SJSA1 (cell line): ENCODE data around the gene AP5Z1. TPM values are rescaled to one million over a fixed set of nuclear protein-coding genes. Genes with fewer than 3 reads are reported as not detected.
A peak's percentile ranks its signal among the peaks of the same experiment; 100 is the strongest.

Experiments used
- DNase-seq, 2 experiments: peaks; one replicate each; pipeline ENCODE4 v3.0.0-alpha.2; 2015 to 2020; ENCODE audit warnings: low spot score in 2 of 2, low read depth in 1 of 2
- H3K27ac ChIP-seq: fragments of 250-450 bp; sonication (Bioruptor Pico); 2 replicates; pipeline ENCODE4 v1.5.1; 2020; ENCODE audit warnings: mild to moderate bottlenecking, moderate library complexity
- H3K27me3 ChIP-seq: fragments of 250-450 bp; sonication (Bioruptor Pico); replicated peaks from 2 replicates; pipeline ENCODE4 v1.5.1; 2020; ENCODE audit warnings: mild to moderate bottlenecking, moderate library complexity
- H3K36me3 ChIP-seq: fragments of 250-450 bp; sonication (Bioruptor Pico); 2 replicates; pipeline ENCODE4 v1.5.1; 2020; ENCODE audit warnings: mild to moderate bottlenecking
- H3K4me1 ChIP-seq: fragments of 250-450 bp; sonication (Bioruptor Pico); replicated peaks from 2 replicates; pipeline ENCODE4 v1.6.1; 2021; ENCODE audit warnings: mild to moderate bottlenecking
- H3K4me3 ChIP-seq: fragments of 250-450 bp; sonication (Bioruptor Pico); 2 replicates; pipeline ENCODE4 v1.5.1; 2020; ENCODE audit warnings: mild to moderate bottlenecking
- H3K9me3 ChIP-seq: fragments of 250-450 bp; sonication (Bioruptor Pico); replicated peaks from 2 replicates; pipeline ENCODE4 v1.5.1; 2020; ENCODE audit warnings: mild to moderate bottlenecking
- total RNA-seq: library from RNA; depleted of rRNA; stranded (reverse); fragments of >200 nt; shearing (Covaris generic); gene quantifications from 2 replicates; pipeline ENCODE4 v1.2.3, GENCODE V29; 2014; rRNA removed

The AP5Z1 gene, protein sequence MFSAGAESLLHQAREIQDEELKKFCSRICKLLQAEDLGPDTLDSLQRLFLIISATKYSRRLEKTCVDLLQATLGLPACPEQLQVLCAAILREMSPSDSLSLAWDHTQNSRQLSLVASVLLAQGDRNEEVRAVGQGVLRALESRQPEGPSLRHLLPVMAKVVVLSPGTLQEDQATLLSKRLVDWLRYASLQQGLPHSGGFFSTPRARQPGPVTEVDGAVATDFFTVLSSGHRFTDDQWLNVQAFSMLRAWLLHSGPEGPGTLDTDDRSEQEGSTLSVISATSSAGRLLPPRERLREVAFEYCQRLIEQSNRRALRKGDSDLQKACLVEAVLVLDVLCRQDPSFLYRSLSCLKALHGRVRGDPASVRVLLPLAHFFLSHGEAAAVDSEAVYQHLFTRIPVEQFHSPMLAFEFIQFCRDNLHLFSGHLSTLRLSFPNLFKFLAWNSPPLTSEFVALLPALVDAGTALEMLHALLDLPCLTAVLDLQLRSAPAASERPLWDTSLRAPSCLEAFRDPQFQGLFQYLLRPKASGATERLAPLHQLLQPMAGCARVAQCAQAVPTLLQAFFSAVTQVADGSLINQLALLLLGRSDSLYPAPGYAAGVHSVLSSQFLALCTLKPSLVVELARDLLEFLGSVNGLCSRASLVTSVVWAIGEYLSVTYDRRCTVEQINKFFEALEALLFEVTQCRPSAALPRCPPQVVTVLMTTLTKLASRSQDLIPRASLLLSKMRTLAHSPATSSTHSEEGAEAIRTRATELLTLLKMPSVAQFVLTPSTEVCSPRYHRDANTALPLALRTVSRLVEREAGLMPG
- 37.7 and 38.2 TPM in 2 replicates for total RNA-seq

DNA sequence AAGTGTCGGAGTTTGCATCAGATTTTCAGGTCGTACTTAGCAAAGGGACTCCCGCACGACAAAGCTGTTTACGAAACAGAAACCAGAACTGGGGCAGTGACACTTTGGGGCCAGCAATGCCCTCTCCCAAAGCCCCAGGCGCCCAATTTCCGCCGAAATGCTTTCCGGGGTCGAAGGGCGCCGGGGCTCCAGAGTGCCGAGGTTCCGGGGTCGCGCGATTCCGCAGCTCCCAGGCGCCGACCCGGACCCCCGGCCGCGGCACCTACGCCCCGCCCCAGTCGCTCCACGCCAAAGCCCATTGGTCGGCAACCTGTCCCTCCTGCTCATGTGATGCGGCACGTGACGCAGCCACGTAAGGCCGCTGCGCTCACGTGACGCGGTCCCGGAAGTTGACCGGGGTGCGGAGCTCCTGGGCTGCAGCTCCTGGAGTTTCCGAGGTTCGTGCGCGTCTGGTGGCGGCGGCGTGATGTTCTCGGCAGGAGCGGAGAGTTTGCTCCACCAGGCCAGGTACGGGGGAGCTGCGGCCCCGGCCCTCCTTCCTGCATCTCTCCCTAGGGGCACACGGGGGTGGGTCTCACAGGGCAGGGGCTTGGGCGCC, at the start of gene AP5Z1:
AP5Z1 (plus strand) TSS at position 374 of the 598 bp plus-strand sequence; CDS start at position 467, 93 bp downstream.
- peak within 1 kb of the TSS; percentile 89 for H3K27ac ChIP-seq
- H3K4me1 ChIP-seq, result peaks cover 17% of the 10 kb centered on the region
- no peaks in the 10 kb centered on the region for H3K27me3 ChIP-seq
- DNase-seq, result peak; percentile 96 to 97
- no peaks in the 10 kb centered on the region for H3K9me3 ChIP-seq
- H3K36me3 ChIP-seq, result peaks cover 28% of the 10 kb centered on the region
- H3K4me3 ChIP-seq, result peak within 1 kb of the TSS; percentile 78

DNA sequence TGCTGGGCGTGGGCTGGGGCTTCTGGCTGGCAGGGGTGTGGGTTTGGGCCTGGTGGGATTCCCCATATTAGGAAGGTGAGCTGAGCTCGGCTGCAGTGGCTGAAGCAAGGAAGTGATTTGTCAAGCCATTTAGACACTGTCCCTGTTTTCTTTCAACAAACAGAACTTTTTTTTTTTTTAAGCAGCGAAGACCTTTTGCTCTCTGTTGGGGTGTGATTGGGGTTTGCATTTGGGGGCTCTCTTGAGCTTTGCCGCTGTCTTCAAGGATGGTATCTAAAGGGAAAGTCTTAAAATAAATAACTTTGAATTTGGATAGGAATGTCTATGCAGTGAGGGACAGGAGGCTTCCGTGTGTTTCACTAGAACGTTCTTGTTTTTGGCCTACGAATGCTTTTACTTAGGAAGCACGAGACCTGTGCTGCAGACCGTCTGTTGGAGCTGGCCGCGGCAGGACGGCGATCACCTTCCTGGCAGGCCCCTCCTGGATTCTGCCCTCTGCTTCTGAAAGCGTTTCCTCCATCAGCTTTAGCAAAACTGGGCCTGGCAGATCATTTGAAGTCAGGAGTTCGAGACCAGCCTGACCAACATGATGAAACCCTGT, 49.5 kb upstream of the AP5Z1 start:
- DNase-seq, result no peak

DNA sequence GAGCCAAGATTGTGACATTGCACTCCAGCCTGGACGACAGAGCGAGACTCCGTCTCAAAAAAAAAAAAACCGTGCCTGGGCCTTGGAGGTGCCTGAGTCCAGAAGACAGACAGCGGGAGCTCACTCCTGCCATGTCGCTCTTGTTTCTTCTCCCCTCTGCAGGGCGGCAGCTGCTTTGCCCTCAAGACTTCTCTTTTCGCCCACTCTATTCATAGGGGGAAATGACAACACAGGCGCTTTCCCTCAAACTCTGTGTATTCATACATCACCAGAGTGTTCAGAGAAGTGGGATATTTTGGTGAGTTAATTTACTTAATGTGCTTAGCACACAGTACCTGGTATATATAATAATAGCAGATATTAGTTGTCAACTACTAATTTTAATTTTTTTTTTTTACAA, 48.9 kb upstream of the AP5Z1 start:
- Histone ChIP-seq H3K4me1 (peaks cover 24% of the 10 kb centered on the region), H3K27me3 (no peaks in the 10 kb centered on the region)
- DNase-seq, result no peak

More for the DNA sequence above, 49.5 kb upstream of the AP5Z1 start:
- H3K36me3 ChIP-seq, result peaks cover 14% of the 10 kb centered on the region
- H3K4me1 ChIP-seq, result peaks cover 24% of the 10 kb centered on the region
- H3K4me3 ChIP-seq, result peak overlapping the region; percentile 45
- H3K27me3 ChIP-seq, result no peaks in the 10 kb centered on the region
- H3K9me3 ChIP-seq, result no peaks in the 10 kb centered on the region
- peak overlapping the region; percentile 96 for H3K27ac ChIP-seq

DNA sequence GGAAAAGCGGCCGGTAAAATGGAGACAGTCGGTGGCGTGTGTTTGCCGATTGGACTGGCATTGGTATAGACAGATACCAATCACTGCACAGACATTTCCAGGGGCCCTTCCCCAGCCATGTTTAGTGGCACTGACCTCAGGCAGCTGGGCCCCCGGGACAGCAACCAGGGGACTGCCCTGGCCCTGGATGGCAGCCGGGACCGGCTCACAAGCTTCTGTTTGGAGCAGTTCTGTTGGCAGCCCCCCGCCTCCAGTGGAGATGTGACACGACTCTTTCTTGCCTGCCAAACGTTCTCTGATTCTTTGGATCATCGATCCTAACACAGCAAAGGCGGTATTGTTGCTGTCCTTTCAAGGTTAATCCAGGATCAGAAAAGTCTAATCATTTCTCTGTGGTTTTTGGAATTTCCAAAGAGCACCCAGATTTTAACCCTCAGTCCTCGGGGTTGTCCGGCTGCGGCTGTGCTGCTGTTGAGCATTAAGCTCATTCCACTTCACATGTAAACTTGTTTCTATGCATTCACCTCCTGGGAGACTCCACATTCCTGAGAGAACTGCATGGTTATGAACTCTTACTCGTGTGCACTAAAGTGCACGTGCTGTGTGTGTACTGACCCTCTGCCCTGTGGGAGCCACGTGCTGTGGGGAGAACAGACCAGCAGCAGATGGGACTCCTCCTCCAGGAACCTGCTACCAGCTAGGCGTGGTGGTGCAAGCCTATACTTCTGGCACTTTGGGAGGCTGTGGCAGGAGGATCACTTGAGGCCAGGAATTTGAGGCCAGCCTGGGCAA, 47.3 kb upstream of the AP5Z1 start:
- Histone ChIP-seq H3K4me1 (peaks cover 24% of the 10 kb centered on the region), H3K27ac (no peak overlapping the region), H3K9me3 (no peaks in the 10 kb centered on the region), H3K4me3 (no peak overlapping the region), H3K36me3 (peaks cover 7% of the 10 kb centered on the region; the same call in 1 of the 2 replicates), H3K27me3 (no peaks in the 10 kb centered on the region)
- DNase-seq, result no peak

More for the DNA sequence above, 48.9 kb upstream of the AP5Z1 start:
- no peak overlapping the region for H3K27ac ChIP-seq
- H3K9me3 ChIP-seq, result no peaks in the 10 kb centered on the region
- H3K4me3 ChIP-seq, result no peak overlapping the region
- peaks cover 14% of the 10 kb centered on the region for H3K36me3 ChIP-seq

DNA sequence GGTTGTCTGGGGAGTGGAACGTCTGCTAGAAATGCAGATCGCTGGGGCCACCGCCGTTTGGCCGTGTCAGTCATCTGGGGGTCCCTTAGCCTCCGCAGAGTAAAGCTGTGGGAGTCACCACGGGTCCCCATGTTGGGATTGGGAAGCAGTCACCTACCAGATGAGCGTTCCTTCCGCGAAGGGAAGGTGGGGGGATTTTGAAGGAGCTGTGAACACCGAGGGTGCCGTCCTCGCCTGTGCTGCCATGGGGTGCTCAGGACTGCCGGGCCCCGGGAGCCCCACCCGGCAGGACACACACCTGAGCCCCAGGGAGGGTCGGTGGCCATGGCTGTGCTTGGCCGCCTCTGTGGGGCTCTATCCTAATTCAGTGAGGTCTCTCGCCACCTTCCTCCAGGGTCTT, 46.2 kb upstream of the AP5Z1 start:
- Histone ChIP-seq H3K4me1 (peaks cover 15% of the 10 kb centered on the region), H3K9me3 (no peaks in the 10 kb centered on the region), H3K4me3 (no peak overlapping the region), H3K27me3 (no peaks in the 10 kb centered on the region), H3K36me3 (peaks cover 7% of the 10 kb centered on the region; the same call in 1 of the 2 replicates), H3K27ac (no peak overlapping the region)
- DNase-seq, result no peak

DNA sequence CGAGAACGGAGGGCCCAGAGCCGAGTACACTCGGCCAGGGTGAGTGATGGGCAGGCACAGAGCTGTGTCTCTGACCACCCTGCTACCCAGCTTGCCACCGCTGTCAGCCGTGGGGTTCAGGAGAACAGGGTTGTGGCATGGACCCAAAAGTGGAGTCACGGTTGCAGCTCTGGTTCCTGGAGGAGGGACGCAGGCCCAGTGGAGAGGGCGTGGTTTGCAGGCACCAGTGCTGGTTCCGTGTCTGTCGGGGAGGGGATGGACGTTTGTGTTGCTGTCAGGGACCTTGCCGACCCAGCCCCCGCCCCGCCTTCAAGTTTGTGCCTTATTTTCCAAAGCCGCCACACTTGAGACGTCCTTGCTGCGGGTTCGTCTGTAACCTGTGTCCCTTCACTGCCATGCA, 45.1 kb upstream of the AP5Z1 start:
- Histone ChIP-seq H3K27me3 (no peaks in the 10 kb centered on the region), H3K4me3 (no peak overlapping the region), H3K4me1 (peaks cover 10% of the 10 kb centered on the region), H3K9me3 (no peaks in the 10 kb centered on the region), H3K27ac (no peak overlapping the region), H3K36me3 (peaks cover 7% of the 10 kb centered on the region; the same call in 1 of the 2 replicates)
- no peak for DNase-seq

DNA sequence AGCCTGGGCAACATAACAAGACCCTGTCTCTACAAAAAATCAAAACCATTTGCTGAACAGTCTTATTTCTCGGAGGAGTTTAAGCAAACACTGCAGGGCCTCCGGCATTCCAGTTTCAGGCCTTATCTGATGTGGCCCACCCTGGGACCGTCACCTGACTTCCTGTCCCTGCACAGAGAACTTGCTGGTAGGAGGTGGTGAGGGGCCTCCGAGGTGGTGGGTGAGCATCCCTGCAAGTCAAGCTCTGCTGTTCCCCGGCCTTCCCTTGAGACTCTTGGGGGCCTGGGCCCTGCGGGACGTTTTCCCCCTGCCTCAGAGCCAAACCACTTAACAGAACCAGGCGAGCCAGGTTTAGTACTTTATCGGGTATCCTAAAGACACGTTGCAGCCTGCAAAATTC, 44.5 kb upstream of the AP5Z1 start:
- no peak for DNase-seq
- peaks cover 4% of the 10 kb centered on the region for H3K4me1 ChIP-seq
- H3K9me3 ChIP-seq, result no peaks in the 10 kb centered on the region
- H3K4me3 ChIP-seq, result no peak overlapping the region
- no peak overlapping the region for H3K27ac ChIP-seq
- H3K27me3 ChIP-seq, result no peaks in the 10 kb centered on the region
- H3K36me3 ChIP-seq, result peaks cover 7% of the 10 kb centered on the region; the same call in 1 of the 2 replicates

DNA sequence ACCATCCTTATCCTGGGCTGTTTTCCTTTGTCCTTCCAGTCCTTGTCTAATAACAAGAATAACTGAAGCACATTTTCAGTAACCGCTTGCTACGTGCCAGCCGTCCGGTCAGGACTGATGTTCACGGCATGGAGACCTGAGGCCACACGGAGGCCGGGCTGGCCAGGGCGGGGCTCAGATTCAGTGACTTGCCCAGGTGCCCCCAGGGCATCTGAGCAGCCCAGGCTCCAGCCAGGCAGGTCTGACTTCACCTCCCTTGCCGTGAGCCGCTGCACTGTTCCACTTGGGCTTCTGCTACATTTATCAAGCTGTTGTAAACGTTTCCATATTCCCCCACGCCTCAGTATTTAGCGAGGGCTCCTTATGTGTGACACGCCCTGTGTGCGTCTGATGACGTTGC, 43.6 kb upstream of the AP5Z1 start:
- H3K36me3 ChIP-seq, result peaks cover 7% of the 10 kb centered on the region; the same call in 1 of the 2 replicates
- H3K4me1 ChIP-seq, result no peaks in the 10 kb centered on the region
- no peaks in the 10 kb centered on the region for H3K27me3 ChIP-seq
- DNase-seq, result no peak
- no peak overlapping the region for H3K4me3 ChIP-seq
- H3K9me3 ChIP-seq, result no peaks in the 10 kb centered on the region
- no peak overlapping the region for H3K27ac ChIP-seq

DNA sequence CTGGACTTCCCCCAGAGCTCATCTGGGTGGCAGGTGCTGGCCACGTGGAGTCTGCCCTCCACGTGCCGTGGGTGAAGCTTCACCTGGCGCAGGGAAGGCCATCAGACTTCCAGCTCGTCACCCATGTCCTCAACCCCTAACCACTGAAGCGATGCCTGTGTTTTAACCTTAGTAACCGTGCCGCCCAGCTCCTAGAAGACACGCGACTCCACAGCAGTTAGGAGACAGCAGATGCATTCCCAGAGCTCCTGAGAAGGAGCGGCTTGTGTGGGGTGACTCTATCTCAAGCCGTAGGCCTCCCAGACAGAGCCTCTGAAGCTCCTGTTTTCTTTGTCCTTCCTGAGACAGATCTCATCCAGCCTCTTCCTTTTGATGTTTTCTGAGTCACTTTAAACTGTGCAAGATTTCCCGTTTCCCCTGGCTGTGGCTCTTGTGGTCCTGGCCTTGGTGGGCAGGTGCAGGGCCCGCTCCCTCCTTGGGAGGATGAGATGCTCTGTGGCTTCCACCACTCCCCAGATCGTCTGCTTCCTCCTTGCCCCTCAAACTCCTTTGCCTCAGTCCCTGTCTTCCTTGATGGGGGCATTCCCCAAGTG, 41.4 kb upstream of the AP5Z1 start:
- Histone ChIP-seq H3K27ac (no peak overlapping the region), H3K9me3 (no peaks in the 10 kb centered on the region), H3K27me3 (no peaks in the 10 kb centered on the region), H3K36me3 (peaks cover 4% of the 10 kb centered on the region; the same call in 1 of the 2 replicates), H3K4me3 (no peak overlapping the region), H3K4me1 (peaks cover 15% of the 10 kb centered on the region)
- no peak for DNase-seq

DNA sequence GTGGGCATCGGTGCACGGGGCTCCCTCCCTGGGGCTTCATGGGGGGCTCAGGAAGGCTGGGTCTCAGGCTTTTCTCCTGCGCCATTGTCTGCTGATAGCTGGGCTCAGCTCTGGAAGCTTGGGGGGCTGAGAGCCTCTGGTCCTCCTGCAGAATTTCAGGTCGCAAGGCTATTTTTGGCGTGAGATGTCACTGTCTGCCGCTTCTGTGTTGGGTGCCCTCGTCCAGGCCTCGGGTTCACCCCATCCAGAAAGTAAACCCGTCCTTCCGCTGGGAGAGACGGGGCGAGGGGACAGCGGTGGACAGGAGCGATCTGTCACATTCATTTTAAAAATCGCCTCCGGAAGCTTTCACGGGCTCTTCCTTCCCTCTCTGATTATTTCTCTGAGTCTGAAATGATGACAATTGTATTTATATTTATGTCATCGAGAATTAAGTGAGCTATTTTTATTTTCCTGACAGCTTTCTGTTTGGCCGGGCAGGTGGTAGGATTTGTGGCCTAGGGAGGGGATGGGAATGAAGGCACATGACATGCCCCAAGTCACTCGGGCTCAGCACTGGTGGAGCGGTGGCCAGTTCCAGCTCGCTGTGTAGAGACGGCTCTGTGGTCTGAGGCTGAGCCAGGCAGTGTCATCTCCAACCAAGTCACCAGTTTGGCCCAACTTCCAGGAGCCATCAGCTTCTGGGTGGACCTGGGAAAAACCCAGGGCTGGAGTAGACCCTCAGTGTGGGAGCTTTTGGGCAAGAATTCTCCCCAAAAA, 40.7 kb upstream of the AP5Z1 start:
- Histone ChIP-seq H3K27me3 (no peaks in the 10 kb centered on the region), H3K4me3 (no peak overlapping the region), H3K9me3 (no peaks in the 10 kb centered on the region), H3K4me1 (peaks cover 23% of the 10 kb centered on the region), H3K27ac (no peak overlapping the region), H3K36me3 (peaks cover 6% of the 10 kb centered on the region; the same call in 1 of the 2 replicates)
- DNase-seq, result no peak

DNA sequence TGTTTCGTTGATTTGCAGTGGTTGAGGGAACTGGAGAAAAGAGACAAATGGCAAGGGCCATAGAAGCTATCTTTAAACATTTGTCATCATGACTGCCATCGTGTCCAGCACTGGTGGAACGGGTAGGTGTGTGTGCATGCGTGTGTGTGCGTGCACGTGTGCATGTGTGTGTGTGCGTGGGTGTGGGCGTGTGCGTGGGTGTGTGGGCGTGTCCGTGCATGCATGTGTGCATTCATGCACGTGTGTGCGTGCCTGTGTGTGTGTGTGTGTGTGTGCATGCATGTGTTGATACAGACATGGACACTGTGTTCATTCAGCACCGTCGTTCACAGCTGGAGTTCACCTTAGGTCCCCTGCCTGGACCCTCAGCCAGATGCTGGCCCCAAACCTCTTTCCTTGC, 38.1 kb upstream of the AP5Z1 start:
- Histone ChIP-seq H3K27ac (no peak overlapping the region), H3K27me3 (no peaks in the 10 kb centered on the region), H3K4me1 (peaks cover 25% of the 10 kb centered on the region), H3K4me3 (no peak overlapping the region), H3K9me3 (no peaks in the 10 kb centered on the region), H3K36me3 (peaks cover 15% of the 10 kb centered on the region)
- DNase-seq, result no peak
